Dedifferentiated amniotic fluid mesenchymal stem cell (primary cell): Measurements from ENCODE around the gene MSANTD2.

Experiments
- DNase-seq: peaks from one replicate; pipeline ENCODE4 v3.0.0-alpha.2; 2016; ENCODE audit errors: extremely low spot score

MSANTD2 gene

GRCh38 chr11:124800226-124800929, at the start of gene MSANTD2:
Gene MSANTD2 (minus strand): TSS chr11:124800406. CDS start chr11:124800380, 26 bp downstream.
- peak; percentile 87 for DNase-seq

- DNase-seq = no peak
Measured at GRCh38 chr11:124846070-124846673, 46.0 kb upstream of the MSANTD2 start.

- DNase-seq = no peak
Measured at GRCh38 chr11:124844664-124845079, 44.5 kb upstream of the MSANTD2 start.

- no peak for DNase-seq
Measured at GRCh38 chr11:124843616-124843910, 43.4 kb upstream of the MSANTD2 start.

- DNase-seq = no peak
Measured at GRCh38 chr11:124842305-124842704, 42.1 kb upstream of the MSANTD2 start.

- DNase-seq = no peak
Measured at GRCh38 chr11:124841840-124842239, 41.6 kb upstream of the MSANTD2 start.

- no peak for DNase-seq
Measured at GRCh38 chr11:124841201-124841600, 41.0 kb upstream of the MSANTD2 start.

- DNase-seq = no peak
Measured at GRCh38 chr11:124840666-124841065, 40.5 kb upstream of the MSANTD2 start.

GRCh38 chr11:124839972-124840621, 39.9 kb upstream of the MSANTD2 start:
- no peak for DNase-seq

GRCh38 chr11:124839128-124839971, 39.1 kb upstream of the MSANTD2 start:
- DNase-seq = no peak

GRCh38 chr11:124838805-124839127, 38.6 kb upstream of the MSANTD2 start:
- DNase-seq = no peak

- peak; percentile 92 for DNase-seq
Measured at GRCh38 chr11:124837491-124837856, 37.3 kb upstream of the MSANTD2 start.

GRCh38 chr11:124835918-124836317, 35.7 kb upstream of the MSANTD2 start:
- no peak for DNase-seq

- DNase-seq = no peak
Measured at GRCh38 chr11:124834526-124835180, 34.4 kb upstream of the MSANTD2 start.

GRCh38 chr11:124832571-124832970, 32.4 kb upstream of the MSANTD2 start:
- no peak for DNase-seq

GRCh38 chr11:124831897-124832296, 31.7 kb upstream of the MSANTD2 start:
- DNase-seq = no peak

- no peak for DNase-seq
Measured at GRCh38 chr11:124830749-124831148, 30.5 kb upstream of the MSANTD2 start.

GRCh38 chr11:124829986-124830385, 29.8 kb upstream of the MSANTD2 start:
- no peak for DNase-seq

- DNase-seq = no peak
Measured at GRCh38 chr11:124825876-124826275, 25.7 kb upstream of the MSANTD2 start.

- DNase-seq = no peak
Measured at GRCh38 chr11:124823512-124824376, 23.5 kb upstream of the MSANTD2 start.
